CD4-positive, alpha-beta T cell treated with Interleukin-15 for 4 hours (primary cell): ENCODE data around the gene MAPKBP1.

Source experiments
- DNase-seq: peaks from one replicate; pipeline ENCODE4 v3.0.0-alpha.2; 2020; ENCODE audit warnings: low spot score

Gene MAPKBP1

DNA sequence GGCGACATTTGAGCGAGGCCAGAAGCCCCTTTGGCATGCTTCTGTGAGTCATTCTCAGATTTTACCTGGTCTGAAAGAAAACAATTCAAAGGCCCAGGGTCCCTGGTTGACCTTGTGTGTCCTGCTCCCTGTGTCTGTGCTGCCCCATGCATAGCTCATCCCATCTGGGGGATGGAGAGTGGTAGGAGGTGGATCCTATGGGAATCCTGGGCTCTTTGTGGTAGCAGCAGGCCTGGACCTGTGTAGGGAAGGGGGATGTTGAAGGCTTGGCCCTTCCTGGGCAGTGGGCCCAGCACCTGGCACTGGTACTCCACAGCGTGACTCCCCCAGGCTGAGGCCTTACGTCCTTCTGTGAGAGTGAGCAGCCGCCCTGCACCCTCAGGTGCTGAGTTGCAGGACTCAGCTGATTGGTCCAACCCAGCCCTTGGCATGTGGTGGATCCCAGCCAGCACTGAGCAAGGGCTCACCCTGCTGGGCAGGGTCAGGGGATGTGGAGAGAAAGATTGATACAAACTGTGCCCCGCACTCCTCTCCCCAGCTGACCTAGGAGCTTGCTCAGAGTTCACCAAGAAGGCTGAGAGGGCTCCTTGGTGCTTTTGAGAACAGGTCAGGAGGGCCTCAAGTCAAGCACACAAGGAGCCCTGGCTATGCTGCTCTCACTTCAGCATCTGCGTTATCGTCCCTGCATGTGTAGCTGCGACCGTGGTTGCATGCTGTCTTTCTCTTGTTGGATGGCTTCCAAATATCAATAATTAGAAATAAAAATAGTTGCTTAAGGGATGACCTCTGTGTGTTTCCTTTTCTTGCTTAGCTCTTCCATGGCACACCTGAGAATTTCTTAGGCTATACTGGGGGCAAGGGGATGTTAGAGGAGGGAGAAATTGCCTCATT, 32.3 kb downstream of the MAPKBP1 start:
- DNase-seq = no peak

DNA sequence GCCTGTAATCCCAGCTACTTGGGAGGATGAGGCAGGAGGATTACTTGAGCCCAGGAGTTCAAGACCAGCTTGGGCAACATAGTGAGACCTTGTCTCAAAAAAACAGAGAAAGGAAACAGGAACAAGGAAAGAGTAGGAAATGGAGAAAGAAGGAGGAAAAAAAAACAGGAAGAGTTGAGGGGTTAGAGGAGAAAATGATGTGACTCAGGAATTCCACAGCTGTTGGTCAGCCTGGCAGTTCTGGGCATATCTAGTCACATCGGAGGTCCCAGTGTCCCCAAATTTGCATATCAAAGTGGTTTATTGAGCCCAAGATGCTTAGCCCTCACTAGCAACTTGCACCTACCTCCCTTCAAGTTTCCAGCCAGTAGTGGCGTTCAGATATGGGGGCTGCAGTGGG, 34.8 kb downstream of the MAPKBP1 start:
- no peak for DNase-seq

DNA sequence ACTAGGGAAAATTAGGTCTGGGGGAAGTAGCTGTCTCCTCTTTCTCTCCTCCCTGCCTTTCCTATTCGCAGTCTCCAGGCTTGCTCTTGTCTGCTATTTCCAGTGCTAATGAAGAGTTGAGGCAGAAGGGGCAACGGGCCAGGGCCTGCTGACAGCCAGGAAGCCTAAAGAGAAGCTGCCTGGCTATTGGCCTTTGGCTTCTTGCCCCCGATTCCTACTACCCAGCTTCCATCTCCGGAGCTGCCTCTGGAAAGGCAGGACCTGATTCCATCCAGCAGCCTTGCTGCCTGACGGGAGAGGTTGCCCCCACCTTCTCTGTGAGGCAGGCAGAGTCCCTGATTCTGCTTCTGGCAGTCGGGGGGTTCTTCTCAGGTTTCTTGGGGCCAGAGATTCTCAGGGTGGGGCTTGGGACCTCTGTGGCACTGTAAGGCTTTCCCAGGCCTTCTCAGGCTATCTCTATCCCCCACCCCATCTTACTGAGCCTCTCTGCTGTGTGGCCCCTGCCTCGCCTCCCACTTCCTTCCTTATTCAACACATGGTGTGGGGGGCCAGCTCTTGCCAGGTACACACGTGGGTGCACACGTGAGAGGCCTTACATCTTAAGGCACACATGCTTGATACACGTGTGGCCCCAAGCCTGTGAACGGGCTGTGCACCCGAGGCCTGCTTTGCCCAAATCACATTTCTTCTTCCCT, 35.4 kb downstream of the MAPKBP1 start:
- no peak for DNase-seq

DNA sequence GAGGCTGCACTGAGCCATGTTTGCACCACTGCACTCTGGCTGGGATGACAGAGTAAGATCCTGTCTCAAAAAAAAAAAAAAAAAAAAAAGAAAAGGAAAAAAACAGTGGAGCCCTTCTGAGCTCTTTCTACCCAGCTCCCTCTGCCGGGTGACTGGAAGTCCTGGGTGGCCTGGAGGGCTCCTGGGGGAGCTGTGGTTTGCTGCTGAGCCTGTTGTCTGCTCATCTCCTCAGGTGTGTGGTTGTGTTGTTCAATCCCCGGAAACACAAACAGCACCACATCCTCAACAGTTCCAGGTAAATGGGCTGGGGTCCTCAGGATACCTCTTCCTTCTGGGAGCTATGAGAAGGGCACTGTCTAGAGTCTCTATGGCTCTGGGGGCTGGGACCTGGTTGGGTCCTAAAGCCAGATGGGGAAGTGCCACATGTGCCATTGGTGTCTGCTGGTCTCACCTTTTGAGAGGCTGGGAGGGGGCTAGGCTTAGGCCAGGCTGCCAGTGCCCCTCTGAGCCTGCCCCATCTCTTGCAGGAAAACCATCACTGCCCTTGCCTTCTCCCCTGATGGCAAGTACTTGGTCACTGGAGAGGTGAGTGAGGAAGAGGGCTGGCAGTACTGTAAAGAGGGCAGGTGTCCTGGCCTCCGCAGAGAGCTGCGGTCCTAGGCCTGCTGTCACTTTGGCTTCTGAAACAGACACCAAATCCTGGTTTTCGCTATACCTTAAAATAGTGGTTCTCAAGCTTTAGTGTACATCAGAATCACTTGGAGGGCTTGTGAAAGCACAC, 36.6 kb downstream of the MAPKBP1 start:
- DNase-seq = no peak

DNA sequence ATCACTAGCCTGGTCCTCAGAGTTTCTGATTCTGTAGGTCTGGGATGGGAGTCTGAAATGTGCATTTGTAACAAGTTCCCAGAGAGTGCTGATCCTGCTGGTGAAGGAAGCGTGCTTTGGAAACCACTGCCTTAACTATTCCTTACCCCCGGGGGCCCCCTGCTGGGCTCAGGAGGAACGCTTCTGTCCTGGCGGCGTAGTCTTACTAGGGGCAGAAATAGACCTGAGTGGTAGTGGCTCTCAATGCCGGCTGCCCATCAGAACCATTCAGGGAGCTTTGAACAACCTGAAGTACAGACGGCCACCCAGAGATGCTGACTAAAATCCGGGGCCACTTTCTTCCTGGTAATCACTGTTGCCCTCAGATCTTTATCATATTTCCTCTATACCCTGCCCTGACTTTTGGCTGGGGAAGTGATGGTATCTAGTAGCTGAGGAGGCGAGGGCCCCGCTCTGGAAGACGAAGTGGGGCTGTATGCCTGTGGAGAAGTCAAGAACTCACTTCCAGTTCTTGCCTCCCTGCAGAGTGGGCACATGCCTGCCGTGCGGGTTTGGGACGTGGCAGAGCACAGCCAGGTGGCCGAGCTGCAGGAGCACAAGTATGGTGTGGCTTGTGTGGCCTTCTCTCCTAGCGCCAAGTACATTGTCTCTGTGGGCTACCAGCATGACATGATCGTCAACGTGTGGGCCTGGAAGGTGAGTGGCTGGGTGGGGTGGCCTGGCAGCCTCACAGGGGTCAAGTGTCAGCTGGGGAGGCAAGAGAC, 37.3 kb downstream of the MAPKBP1 start:
- DNase-seq = peak; percentile 79

DNA sequence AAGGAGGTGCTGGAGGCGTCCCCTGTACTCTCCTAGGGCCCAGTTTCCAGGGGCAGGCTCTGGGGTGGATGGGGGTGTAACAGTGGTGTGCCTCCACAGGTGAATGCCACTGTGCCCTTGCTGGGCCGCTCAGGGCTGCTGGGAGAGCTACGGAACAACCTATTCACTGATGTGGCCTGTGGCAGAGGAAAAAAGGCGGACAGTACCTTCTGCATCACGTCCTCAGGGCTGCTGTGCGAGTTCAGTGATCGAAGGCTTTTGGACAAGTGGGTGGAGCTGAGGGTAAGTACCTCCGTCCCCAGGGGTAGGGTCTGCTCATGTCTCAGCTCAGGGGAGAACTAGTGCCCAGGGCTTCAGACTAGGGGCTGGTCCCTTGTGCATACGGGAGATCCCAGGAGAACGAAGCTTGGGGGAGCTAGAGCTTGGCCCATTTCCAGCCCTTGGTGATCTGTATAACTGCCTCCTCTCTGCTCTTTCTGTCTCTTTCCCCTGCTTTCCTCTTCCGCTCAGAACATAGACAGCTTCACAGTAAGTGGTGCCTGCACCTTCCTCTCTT, 38.6 kb downstream of the MAPKBP1 start:
- DNase-seq = no peak

DNA sequence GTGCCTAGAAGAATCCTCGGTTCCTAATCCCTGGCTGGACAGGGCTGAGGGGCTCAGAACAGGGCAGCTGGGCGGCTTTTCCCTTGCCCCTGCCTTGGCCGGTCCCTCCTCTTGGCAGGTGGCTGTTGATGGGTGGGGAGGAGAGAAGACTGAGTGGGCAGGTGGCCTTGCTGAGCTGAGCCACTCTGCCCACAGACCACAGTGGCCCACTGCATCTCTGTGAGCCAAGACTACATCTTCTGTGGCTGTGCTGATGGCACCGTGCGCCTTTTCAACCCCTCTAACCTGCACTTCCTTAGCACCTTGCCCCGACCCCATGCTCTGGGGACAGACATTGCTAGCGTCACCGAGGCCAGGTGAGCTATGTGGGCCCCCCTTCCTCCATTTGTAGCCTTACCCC, 39.1 kb downstream of the MAPKBP1 start:
- no peak for DNase-seq

DNA sequence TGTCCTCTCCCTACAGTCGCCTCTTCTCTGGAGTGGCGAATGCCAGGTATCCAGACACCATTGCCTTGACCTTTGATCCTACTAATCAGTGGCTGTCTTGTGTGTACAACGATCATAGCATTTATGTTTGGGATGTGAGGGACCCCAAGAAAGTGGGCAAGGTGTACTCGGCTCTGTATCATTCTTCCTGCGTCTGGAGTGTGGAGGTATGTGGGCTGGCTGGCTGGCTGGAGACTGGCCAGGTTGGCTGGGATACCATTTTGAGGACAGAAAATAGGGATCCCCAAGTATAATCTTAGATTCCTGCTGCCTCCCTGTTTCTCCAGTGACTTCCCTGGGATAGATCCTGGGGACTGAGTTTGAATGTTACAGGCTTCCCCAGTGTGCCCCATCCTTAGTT, 40.2 kb downstream of the MAPKBP1 start:
- DNase-seq = no peak

DNA sequence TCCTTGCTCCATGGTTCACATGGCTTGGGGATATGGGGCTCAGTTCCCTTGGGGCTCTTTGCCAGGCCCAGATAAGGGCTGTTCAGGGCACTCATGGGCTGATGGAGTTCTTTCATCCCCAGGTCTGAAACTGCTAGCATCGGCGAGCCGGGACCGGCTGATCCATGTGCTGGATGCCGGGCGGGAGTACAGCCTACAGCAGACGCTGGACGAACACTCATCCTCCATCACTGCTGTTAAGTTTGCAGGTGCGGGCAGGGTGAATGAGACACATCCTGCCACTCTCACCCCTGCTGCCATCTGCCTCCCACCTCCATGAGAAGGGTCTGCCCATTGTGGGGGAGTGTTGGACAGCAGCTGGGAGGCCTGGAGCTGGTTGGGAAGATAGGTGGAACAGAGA, 42.5 kb downstream of the MAPKBP1 start:
- no peak for DNase-seq

DNA sequence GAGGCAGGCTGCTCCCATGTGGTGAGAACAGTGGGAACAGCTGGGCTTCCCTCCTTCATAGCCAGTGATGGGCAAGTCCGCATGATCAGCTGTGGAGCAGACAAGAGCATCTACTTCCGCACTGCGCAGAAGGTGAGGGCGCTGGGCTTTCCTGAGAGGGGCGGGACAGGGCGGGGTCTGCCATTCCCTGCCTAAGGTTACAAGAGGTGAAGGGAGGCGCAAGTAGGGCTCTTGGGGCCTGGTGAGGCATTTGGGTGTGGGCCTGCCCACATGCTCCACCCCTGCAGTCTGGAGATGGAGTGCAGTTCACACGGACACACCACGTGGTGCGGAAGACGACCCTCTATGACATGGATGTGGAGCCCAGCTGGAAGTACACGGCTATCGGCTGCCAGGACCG, 43.0 kb downstream of the MAPKBP1 start:
- no peak for DNase-seq

DNA sequence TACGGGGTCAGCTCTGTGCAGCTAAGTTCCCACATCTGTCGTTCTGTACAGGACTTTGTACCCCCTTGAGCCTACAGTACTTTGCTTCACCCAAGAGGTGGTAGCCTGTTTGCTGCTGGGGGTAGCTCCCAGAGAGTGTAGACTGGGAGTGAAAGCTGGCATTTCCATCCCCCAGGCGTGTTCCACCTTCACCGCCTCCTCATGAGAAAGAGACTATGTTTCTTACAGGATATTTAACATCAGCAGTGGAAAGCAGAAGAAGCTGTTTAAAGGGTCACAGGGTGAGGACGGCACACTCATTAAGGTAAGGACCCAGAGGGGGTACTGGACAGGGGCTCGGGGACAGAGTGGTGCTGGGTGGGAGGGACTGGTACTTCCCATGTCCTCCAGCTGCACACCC, 43.5 kb downstream of the MAPKBP1 start:
- DNase-seq = no peak

DNA sequence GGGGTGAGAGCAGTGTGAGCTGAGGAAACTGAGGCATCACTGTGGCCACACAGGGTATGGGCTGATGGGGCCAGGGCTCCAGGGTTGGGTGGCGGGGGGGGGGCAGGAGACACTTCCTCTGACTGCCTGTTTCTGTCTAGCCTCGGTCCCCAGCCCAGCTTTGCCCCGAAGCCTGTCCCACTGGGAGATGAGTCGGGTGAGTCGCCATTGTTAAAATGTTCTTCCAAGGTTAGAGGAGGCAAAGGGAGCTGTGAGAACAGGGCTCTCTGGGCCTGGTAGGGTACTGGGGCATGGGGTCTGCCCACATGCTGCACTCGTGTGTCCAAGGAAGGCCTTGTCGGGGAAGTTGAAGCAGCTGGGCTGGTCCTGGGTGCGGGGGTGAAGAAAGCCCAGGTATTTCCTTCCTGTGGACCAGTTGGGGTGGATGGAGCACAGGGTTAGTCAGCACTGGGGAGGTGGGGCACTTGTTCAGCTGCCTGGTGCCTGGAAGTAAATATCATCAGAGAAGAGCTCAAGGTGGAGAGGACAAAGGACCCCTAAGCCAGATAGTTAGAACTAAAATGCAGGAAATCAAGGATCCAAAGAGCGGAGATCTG, 45.3 kb downstream of the MAPKBP1 start:
- DNase-seq = no peak

DNA sequence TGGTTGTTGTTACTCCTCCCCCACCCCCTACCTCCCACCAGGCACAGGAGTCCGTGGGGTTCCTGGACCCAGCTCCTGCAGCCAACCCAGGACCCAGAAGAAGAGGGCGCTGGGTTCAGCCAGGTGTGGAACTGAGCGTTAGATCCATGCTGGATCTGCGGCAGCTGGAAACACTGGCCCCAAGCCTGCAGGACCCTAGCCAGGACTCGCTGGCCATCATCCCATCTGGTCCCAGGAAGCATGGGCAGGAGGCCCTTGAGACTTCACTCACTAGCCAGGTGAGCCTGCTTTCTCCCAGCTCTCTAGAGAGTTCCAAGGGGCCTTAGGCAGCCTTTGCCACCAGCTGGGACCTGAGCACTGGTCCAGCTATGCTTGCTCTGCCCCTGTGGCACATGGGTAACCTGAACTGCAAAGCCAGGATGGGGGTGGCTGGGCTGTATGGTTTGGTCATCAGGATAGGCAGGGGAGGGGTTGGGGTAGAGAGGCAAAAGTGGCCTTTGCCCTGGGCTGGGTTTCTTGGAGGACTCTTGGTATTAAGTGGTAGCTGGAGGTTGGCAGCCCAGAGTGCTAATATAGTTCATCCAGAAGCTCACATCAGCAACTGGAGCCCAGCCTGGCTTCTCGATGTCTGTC, 46.6 kb downstream of the MAPKBP1 start:
- DNase-seq = no peak

DNA sequence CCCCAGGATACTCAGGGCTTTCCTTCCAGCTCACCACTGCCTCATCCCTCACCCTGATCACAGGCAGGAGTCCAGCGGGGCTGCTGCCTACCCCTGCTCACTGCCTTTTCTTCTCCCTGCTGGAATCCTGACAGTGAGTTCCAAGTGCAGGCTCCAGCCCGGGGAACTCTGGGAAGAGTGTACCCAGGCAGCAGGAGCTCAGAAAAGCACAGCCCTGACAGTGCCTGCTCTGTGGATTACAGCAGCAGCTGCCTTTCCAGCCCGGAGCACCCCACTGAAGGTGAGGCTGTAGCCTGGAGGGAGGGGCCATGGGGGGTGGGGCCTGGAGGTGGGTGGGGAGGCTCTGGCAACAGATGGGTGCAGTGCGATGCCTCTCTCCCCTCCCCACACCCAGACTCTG, 47.5 kb downstream of the MAPKBP1 start:
- no peak for DNase-seq

DNA sequence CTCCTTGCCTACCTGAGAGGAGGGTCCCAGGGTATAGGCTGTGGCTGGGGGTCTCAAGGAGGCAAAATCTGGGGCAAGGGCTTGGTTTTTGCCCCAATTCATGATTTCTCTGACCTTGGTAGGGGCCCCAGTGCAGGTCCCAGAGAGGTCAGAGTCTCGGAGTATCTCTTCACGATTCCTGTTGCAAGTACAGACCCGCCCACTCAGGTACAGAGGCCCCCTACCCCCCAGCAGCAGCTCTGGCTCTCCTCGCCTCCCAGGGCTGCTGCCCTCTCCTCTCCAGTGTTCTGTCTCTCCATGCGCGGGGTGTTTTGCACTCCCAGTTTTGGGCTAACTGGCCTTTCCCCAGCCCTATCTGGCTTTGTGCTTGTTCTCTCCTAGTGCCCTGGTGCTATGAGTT, 48.2 kb downstream of the MAPKBP1 start:
- DNase-seq = no peak

DNA sequence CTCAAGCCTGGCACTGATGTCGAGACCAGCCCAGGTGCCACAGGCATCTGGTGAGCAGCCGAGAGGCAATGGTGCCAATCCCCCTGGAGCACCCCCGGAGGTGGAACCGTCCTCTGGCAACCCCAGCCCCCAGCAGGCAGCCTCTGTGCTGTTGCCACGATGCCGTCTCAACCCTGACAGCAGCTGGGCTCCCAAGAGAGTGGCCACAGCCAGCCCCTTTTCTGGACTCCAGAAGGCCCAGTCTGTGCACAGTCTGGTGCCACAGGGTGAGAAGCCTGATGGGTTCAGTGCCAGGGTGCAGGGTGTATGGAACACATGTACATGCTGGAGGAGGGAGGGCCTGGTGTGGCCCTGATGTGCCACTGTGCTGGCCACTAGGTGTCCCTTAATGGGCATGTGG, 48.7 kb downstream of the MAPKBP1 start:
- no peak for DNase-seq

DNA sequence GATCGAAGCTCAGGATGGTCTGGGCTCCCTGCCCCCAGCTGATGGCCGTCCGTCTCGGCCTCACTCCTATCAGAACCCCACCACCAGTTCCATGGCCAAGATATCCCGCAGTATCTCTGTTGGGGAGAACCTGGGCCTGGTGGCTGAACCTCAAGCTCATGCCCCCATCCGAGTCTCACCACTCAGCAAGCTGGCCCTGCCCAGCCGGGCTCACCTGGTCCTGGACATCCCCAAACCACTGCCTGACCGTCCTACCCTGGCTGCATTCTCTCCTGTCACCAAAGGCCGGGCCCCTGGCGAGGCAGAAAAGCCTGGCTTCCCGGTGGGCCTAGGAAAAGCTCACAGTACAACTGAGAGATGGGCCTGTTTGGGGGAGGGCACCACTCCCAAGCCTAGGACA, 49.2 kb downstream of the MAPKBP1 start:
- no peak for DNase-seq

DNA sequence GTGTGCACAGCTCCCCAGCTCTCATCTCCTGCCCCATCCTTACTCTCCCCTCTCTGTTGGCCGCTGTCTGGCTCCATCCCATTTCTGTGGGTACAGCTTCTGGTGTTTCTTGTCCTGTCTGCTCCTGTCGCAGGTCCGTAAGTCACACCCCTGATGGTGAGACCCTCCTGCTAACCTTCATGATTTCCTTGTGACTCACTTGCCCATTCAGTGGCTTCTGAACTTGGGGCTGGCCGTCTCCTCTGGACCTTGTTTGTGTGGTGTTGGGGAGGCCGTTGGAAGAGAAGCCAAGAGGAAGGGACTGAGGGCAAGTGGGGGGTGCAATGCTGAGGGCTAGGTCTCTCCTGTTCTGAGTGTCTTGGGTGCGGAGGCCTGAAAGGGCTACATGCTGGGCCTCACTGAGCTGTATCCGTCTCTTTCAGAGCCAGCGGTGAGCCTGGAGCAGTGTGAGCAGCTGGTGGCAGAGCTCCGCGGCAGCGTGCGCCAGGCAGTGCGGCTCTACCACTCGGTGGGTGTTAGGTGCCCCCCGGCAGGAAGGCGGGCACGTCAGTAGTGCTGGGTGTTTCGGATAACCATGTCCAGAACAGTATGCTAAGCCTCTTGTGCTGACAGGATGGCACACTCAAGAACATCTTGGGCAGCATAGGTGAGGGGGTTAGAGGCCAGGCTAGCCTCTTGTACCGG, 49.9 kb downstream of the MAPKBP1 start:
- DNase-seq = no peak

DNA sequence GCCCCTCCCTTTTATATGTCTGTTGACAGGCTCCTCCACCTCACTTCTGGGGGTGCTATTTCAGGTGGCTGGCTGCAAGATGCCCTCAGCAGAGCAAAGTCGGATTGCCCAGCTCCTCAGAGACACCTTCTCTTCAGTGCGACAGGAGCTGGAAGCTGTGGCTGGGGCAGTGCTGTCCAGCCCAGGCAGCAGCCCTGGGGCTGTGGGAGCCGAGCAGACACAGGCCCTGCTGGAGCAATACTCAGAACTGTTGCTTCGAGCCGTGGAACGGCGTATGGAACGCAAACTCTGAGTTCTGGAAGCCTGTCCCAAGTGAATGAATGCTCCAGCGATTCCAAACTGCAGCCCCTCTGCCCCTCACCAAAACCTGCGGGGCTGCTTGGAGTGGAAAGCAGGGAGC, 50.9 kb downstream of the MAPKBP1 start:
- no peak for DNase-seq
